COLO668 (cell line): ENCODE data around the gene GCSH.

ENCODE experiments used
- DNase-seq: peaks from one replicate; lab custom pipeline; 2025; ENCODE audit not compliant: unreplicated experiment; lab: John Stamatoyannopoulos, UW

GCSH gene

DNA sequence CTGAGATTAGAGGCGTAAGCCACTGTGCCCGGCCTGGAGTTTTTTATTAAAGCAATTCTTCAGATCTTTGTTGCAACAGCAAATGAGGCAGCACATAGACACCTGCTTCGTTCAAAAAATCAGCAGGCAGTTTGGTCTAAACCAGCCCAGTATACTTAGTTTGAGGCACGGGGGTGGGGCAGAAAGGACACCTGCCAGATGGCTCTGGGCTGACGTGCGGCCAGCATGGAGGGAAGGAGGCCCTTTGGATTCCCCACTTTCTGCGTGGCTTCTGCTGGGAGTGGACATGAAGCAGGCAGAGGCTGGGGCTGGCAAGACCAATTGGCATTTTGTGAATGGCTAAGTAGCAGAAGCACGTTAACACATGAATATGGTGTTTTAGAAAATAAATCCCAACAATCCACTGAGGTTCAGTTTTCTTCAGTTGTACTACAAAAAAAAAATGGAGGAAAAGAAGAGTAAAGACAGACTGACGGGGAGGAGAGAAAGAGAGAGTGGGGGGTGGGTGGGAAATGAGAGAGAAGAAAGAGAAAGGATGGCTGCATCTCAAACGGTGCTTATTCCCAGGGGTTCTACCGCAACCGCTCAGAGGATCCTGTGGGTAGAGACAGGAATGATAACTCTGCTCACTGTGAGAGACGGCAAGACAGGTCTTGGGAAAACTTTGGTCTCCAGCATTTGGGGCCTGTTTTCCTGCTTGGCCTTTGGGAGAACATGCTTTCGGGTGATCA, 35.5 kb downstream of the GCSH start:
- DNase-seq = no peak

DNA sequence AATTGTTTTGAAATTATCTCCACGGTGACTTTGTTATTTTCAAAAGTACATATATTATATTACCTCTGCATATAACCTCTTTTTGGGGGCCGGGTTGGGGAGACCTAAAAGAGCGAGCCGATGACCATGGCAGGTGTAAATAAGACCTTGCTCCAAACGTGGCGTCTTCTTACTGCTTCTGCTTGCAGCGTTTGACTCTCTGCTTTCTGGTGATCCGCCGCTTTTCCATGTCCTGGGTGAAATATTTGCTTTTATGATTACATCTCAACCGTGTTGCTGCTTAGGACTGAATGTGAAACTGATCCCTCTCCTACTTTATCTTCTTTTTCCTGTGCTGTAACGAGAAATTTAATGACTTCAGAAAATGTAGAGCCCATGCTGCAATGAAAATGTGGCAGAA, 42.4 kb downstream of the GCSH start:
- no peak for DNase-seq

DNA sequence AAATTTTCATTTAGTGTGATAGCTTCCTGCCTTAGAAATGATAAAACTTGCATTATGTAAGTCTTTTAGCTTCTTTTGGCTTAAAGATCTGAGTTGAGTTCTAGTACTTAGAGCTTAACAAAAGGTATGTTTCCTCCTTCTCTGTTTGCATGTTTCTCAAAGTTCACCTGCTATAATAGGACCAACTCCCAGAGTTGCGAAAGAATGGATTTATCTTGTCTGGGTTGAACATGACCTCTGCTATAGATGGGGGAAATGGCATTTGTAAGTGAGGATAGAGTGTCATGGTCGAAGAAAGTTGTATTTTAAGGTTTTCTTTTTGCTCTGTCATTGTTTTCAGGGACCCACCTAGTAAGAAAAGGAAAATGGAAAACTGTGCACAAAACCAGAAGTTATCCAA, 53.4 kb downstream of the GCSH start:
- DNase-seq = no peak

- no peak for DNase-seq
Measured at GRCh38 chr16:81041696-81042095, 54.5 kb downstream of the GCSH start.

- no peak for DNase-seq
Measured at GRCh38 chr16:81040842-81041241, 55.4 kb downstream of the GCSH start.

DNA sequence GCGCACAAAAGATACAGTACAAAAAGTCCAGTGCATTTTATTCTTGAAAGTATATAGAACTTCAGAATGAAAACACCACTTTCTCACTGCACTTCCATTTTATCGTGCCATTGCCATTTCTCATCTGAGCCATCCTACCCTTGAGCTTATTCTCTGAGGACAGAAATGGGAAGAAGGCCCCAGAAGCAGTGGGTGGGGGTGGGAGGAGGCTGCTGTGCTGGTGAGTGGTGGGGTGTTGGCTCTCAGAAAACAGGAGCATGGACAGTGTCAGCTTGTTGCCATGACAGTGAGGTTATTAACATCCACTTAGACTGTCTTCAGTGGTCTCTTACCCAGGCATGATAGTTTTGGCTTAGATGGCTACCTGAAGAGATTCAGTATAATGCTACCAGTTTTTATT, 56.1 kb downstream of the GCSH start:
- no peak for DNase-seq

GRCh38 chr16:81036751-81037350, 59.3 kb downstream of the GCSH start:
- DNase-seq = no peak

DNA sequence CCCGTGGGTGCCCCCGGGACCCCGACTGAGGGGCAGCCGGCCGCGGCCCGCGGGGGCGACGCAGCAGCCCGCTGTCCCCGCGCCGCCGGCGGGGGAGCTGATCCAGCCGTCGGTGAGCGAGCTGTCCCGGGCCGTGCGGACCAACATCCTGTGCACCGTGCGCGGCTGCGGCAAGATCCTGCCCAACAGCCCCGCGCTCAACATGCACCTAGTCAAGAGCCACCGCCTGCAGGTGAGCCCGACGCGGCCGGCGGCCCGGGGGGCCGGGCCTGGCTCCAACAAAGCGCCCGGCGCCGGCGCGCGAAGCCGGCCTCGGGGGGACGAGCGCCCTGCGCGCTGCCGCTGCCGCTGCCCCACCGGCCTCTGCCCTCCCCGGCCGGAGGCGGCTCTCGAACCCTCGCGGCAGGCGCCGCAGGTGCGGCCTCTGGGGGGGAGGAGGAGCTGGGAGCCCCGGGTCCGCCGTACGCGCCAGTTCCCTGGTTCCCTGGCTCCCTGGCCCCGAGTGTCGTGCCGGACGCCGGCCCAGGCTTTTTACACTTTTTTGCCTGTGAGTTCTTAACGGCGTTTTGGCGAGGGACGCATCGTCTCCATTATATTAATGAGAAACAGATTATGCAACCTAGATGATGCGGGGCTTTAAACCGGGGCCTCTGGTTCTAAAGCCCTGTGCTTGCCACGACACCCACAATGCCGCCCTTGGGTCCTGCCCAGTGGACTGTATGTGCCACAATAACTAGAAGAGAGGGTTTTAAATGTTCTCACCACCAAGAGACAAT, 60.0 kb downstream of the GCSH start:
- DNase-seq = peak; percentile 57

DNA sequence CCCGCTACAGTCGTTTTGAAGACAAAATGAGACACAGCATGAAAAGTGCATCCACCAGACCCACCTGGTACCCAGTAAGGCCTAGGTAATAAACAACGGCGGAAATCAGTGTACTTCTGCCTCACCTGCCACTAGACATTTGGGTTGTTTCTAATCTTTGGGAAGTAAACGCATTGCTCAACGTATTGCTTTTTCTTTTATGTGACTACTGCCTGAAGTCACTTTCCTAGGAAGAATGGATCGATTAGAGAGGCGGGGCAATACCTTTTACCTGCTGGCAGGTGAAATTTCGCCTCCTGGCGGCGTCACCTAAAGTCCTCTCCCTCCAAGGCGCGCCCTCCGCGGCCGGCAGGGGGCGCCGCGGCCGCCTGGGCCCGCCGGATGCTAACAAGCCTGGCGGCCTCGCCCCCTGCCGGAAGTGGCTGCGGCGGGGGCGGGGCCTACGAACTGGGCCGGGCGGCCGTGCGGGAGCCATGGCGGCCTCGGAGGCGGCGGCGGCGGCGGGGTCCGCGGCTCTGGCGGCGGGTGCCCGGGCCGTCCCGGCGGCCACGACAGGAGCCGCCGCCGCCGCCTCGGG, 60.7 kb downstream of the GCSH start, which contains the start of gene ATMIN:
ATMIN (plus strand) TSS at position 445 of the 577 bp plus-strand sequence; CDS start at position 474, 29 bp downstream.
- peak; percentile 96 for DNase-seq
